Activated CD4-positive, alpha-beta T cell treated with anti-CD3 and anti-CD28 coated beads for 1 hour (primary cell): ENCODE measurements around the gene ERLIN1.
"Not testable (repeated sequence)": the region's sequence is repeated elsewhere in the genome, so short reads cannot be mapped to it uniquely, and the experiment has no call there.

Experiments
- DNase-seq: peaks from one replicate; pipeline ENCODE4 v3.0.0-alpha.2; 2020

The ERLIN1 gene

GRCh38 chr10:100131571-100131970, 54.3 kb downstream of the ERLIN1 start:
- DNase-seq, result no peak

GRCh38 chr10:100130831-100131230, 55.0 kb downstream of the ERLIN1 start:
- DNase-seq, result no peak

- DNase-seq, result no peak
Observed at GRCh38 chr10:100129424-100129823, 56.4 kb downstream of the ERLIN1 start.

GRCh38 chr10:100128951-100129350, 56.9 kb downstream of the ERLIN1 start:
- DNase-seq, result no peak

GRCh38 chr10:100125335-100125734, 60.5 kb downstream of the ERLIN1 start:
- not testable (repeated sequence) for DNase-seq

GRCh38 chr10:100124097-100124496, 61.7 kb downstream of the ERLIN1 start:
- DNase-seq, result no peak

GRCh38 chr10:100122780-100123179, 63.0 kb downstream of the ERLIN1 start:
- no peak for DNase-seq

- DNase-seq, result no peak
Observed at GRCh38 chr10:100120550-100120949, 65.3 kb downstream of the ERLIN1 start.

- no peak for DNase-seq
Observed at GRCh38 chr10:100119726-100120125, 66.1 kb downstream of the ERLIN1 start.

- no peak for DNase-seq
Observed at GRCh38 chr10:100114976-100115770, 70.7 kb downstream of the ERLIN1 start.

GRCh38 chr10:100114460-100114859, 71.4 kb downstream of the ERLIN1 start:
- DNase-seq, result no peak

- no peak for DNase-seq
Observed at GRCh38 chr10:100109670-100110069, 76.2 kb downstream of the ERLIN1 start.

GRCh38 chr10:100106865-100107264, 79.0 kb downstream of the ERLIN1 start:
- DNase-seq, result no peak

- no peak for DNase-seq
Observed at GRCh38 chr10:100104300-100104699, 81.5 kb downstream of the ERLIN1 start.

GRCh38 chr10:100103581-100103980, 82.2 kb downstream of the ERLIN1 start:
- no peak for DNase-seq

GRCh38 chr10:100101192-100102076, 84.4 kb downstream of the ERLIN1 start:
- no peak for DNase-seq

- DNase-seq, result no peak
Observed at GRCh38 chr10:100100651-100101184, 85.1 kb downstream of the ERLIN1 start.
